ENCODE data around the gene CNKSR1. TPM values are rescaled to one million over a fixed set of nuclear protein-coding genes. Genes with fewer than 3 reads are reported as not detected.

Gene CNKSR1
- polyA plus RNA-seq, 1 experiment = 0.05 TPM

DNA sequence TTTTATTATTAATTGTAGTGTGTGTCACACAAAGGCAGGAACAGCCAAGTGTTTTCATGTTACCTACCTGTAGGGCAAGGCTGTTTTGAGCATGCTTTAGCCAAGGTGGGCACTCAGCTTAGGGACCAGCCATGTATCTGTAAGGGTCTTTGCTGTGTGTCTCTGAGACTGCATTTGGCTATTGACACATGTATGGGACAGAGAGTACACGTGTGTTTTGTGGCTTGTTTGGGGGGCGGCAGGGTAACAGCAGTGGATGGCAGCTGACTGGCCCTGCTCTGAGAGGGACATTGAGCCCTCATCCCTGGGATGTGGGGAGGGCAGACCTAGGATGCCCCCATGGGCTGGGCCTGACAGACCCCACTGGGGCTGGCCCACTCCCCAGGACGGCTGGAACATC is 20.0 kb downstream of the CNKSR1 start:
- Histone ChIP-seq H3K9me3 (ENCODE audit: control insufficient read depth, insufficient read depth, low read length) (no peaks in the 10 kb centered on the region), H3K27ac (ENCODE audit: low read depth, low read length) (no peak overlapping the region), H3K27me3 (ENCODE audit: control insufficient read depth, insufficient read depth, low read length) (peaks cover 26% of the 10 kb centered on the region), H3K4me3 (ENCODE audit: low read depth, low read length) (no peak overlapping the region)
- TF ChIP-seq, protein P1, sequence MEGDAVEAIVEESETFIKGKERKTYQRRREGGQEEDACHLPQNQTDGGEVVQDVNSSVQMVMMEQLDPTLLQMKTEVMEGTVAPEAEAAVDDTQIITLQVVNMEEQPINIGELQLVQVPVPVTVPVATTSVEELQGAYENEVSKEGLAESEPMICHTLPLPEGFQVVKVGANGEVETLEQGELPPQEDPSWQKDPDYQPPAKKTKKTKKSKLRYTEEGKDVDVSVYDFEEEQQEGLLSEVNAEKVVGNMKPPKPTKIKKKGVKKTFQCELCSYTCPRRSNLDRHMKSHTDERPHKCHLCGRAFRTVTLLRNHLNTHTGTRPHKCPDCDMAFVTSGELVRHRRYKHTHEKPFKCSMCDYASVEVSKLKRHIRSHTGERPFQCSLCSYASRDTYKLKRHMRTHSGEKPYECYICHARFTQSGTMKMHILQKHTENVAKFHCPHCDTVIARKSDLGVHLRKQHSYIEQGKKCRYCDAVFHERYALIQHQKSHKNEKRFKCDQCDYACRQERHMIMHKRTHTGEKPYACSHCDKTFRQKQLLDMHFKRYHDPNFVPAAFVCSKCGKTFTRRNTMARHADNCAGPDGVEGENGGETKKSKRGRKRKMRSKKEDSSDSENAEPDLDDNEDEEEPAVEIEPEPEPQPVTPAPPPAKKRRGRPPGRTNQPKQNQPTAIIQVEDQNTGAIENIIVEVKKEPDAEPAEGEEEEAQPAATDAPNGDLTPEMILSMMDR (IDR thresholded peaks at IDR 0.05; ENCODE audit: low read depth, low read length) = no peak
- CTCF ChIA-PET = no interaction called here
- POLR2A ChIA-PET = no interaction called here
- DNase-seq (ENCODE audit: low read depth, low spot score) = no peak

DNA sequence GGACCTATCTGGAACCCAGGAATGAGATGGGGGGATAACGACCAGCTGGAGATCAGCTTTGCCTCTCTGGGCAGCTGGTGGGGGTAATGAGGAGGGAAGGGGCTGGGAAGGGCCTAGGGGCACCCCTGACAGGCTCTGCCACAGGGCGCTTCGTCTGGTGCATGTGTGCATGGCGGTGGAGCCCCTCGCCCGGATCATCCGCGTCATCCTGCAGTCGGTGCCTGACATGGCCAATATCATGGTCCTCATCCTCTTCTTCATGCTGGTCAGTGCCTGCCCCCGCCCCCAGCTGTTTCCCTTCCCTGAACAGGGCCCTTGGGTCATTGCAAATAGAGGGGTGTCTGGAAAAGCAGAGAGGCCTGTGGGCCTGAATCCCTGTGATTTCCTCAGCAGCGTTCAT is 20.5 kb downstream of the CNKSR1 start:
- Histone ChIP-seq H3K4me3 (ENCODE audit: low read depth, low read length) (no peak overlapping the region), H3K27me3 (ENCODE audit: control insufficient read depth, insufficient read depth, low read length) (peaks cover 30% of the 10 kb centered on the region), H3K27ac (ENCODE audit: low read depth, low read length) (no peak overlapping the region), H3K9me3 (ENCODE audit: control insufficient read depth, insufficient read depth, low read length) (no peaks in the 10 kb centered on the region)
- TF ChIP-seq, protein P1 (IDR thresholded peaks at IDR 0.05; ENCODE audit: low read depth, low read length) = no peak
- ChIA-PET CTCF (no interaction called here), POLR2A (no interaction called here)
- no peak for DNase-seq (ENCODE audit: low read depth, low spot score)

DNA sequence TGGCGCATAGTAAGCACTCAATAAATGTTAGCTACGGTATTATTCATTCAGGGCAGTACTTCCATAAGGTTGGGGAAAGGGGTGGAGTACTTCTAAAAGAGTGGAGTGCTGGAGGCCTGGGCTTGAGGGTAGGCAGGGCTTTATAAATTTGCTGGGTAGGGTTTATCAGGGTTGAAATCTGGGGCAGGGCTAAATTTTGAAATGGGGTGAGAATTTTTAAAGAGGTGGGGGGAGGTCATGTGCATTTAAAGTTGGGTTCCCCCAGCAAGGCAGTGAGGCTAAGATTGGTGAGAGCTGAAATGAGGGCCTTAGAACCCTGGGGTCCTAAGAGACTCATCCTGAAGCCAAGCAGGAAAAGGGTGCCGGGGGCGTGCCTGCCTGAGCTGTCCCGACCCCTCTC is 23.1 kb downstream of the CNKSR1 start:
- Histone ChIP-seq H3K9me3 (ENCODE audit: control insufficient read depth, insufficient read depth, low read length) (no peaks in the 10 kb centered on the region), H3K27ac (ENCODE audit: low read depth, low read length) (no peak overlapping the region), H3K4me3 (ENCODE audit: low read depth, low read length) (no peak overlapping the region), H3K27me3 (ENCODE audit: control insufficient read depth, insufficient read depth, low read length) (peaks cover 33% of the 10 kb centered on the region)
- ChIA-PET CTCF (interaction anchor here (0.5 kb wide), 1 partner anchor 28 kb away, joined by 5 read pairs; no protein-coding TSS in a partner anchor), POLR2A (no interaction called here)
- TF ChIP-seq, protein P1 (IDR thresholded peaks at IDR 0.05; ENCODE audit: low read depth, low read length) = no peak
- no peak for DNase-seq (ENCODE audit: low read depth, low spot score)

DNA sequence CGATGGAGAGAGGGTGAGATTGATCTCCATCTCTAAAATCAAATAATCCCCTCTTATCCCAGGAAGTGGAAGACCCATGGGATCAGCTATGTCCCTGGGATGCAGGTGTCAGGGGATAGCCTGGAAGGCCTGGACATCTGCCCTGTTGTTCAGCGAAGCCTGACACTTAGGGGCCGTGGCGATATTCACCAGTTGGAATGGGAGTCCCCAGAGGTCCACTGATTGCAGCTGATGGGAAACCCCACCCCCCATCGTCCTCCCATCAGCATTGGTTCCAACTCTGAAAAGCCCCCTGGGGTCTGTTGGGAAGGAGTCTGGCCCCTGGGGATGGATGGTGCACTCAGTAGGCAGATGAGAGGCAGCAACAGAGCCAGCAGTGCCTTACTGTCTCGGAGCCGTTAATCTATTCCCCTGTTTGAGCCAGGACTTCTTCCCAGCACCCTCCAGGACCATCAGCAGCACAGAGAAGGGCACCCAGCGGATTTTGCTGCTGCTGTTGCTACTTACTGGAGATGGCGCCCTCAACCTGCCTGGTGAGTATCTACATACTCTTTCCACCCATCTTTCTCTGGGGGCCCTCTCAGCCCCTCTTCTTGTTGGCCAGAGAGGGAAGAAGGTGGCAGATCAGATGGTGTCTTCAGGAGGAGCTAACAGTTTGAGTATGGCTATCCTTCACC is 26.5 kb downstream of the CNKSR1 start:
- Histone ChIP-seq H3K27ac (ENCODE audit: low read depth, low read length) (no peak overlapping the region), H3K27me3 (ENCODE audit: control insufficient read depth, insufficient read depth, low read length) (peaks cover 33% of the 10 kb centered on the region), H3K4me3 (ENCODE audit: low read depth, low read length) (no peak overlapping the region), H3K9me3 (ENCODE audit: control insufficient read depth, insufficient read depth, low read length) (no peaks in the 10 kb centered on the region)
- CTCF ChIA-PET = interaction anchor here (1.4 to 1.6 kb wide), 2 partner anchors 30 to 34 kb away, joined by 4 read pairs; partner anchors contain the start of genes CEP85 and ZNF593
- DNase-seq (ENCODE audit: low read depth, low spot score) = no peak
- POLR2A ChIA-PET = no interaction called here
- TF ChIP-seq, protein P1 (IDR thresholded peaks at IDR 0.05; ENCODE audit: low read depth, low read length) = no peak

DNA sequence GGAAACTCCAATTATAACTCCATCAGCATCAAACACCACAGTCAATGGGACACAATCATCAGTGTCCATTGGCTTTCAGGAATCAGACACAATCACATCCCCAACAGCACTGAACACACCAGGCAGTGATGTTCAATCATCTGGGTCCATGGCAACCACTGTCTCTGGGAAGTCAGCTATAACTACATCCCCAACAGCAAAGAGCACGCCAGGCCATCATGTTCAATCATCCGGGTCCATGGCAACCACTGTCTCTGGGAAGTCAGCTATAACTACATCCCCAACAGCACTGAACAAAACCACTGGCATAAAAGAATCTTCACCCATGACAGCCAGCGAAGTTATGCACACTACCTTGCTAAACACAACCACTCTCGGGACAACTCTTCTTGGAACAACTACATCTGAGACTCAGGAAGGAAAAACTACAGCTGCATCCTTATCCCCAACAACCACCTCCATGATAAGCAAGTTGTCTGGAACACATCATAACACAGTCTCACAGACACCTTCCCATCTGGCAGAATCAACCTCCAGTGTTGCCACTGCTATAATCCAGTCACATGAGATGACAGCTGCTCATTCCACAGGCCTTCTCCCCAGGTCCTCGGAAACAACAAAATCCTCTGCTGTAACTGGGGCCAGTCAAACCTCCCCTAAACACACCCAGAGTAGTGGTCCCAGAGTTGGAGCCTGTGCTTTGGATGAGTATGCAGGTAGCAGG is 33.0 kb downstream of the CNKSR1 start:
- TF ChIP-seq, protein P1 (IDR thresholded peaks at IDR 0.05; ENCODE audit: low read depth, low read length) = no peak
- H3K27ac ChIP-seq (ENCODE audit: low read depth, low read length) = no peak overlapping the region
- peaks cover 18% of the 10 kb centered on the region for H3K27me3 ChIP-seq (ENCODE audit: control insufficient read depth, insufficient read depth, low read length)
- no peak overlapping the region for H3K4me3 ChIP-seq (ENCODE audit: low read depth, low read length)
- DNase-seq (ENCODE audit: low read depth, low spot score) = no peak
- POLR2A ChIA-PET = interaction anchor here (0.6 kb wide), 1 partner anchor 25 kb away, joined by 5 read pairs; no protein-coding TSS in a partner anchor
- no peaks in the 10 kb centered on the region for H3K9me3 ChIP-seq (ENCODE audit: control insufficient read depth, insufficient read depth, low read length)
- CTCF ChIA-PET = interaction anchor here (1.9 to 2.1 kb wide), 2 partner anchors 24 to 207 kb away, joined by 6 read pairs; partner anchors contain the start of gene CEP85

All from AG04450 (cell line).